Measurements from ENCODE around the gene PAK2.

DNA sequence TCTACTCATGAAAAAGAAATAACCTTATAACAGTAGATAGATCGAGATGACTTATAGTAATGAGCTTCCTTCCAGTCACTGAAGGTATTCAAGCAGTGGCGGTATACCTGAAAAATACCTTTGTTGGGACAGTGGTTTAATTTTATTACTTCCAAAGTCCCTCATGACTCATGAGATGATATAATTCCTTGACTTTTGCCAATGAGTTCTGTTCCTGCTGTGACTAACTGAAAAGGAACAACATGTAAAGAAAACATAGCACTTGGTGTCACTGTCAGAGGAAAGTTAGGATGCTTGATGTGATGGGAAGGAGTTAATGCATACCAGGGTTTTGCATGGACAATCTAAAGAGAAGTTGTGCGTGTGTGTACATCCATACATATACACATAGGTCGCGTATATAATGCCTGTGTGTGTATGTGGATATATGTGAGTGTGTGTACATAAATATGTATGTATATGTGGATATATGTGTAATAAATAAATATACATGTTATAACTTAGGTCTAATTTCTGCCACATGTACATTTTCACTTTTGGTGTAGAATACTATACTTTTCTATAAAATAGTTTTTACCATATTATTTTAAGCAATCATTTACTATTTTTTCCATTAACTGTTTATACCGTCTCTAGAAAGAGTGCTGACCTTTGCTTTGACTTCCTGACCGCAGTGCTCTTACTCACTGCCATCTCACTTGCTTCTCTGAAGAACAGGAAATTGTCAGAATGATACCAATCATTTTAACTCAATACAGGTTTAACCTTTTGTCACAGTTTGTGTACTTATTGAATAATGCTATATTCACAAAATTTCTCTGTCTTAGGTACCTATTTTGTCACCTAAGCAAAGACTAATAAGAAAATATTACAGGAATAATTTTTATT lies 12.6 kb upstream of the PAK2 start:
- TF ChIP-seq, protein P1, sequence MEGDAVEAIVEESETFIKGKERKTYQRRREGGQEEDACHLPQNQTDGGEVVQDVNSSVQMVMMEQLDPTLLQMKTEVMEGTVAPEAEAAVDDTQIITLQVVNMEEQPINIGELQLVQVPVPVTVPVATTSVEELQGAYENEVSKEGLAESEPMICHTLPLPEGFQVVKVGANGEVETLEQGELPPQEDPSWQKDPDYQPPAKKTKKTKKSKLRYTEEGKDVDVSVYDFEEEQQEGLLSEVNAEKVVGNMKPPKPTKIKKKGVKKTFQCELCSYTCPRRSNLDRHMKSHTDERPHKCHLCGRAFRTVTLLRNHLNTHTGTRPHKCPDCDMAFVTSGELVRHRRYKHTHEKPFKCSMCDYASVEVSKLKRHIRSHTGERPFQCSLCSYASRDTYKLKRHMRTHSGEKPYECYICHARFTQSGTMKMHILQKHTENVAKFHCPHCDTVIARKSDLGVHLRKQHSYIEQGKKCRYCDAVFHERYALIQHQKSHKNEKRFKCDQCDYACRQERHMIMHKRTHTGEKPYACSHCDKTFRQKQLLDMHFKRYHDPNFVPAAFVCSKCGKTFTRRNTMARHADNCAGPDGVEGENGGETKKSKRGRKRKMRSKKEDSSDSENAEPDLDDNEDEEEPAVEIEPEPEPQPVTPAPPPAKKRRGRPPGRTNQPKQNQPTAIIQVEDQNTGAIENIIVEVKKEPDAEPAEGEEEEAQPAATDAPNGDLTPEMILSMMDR (IDR thresholded peaks at IDR 0.05): no peak
- TF ChIP-seq ZFX (IDR thresholded peaks at IDR 0.05; ENCODE audit: borderline replicate concordance): no peak
